Mesenchymal stem cell (in vitro differentiated cells and primary cell): ENCODE measurements around the gene DDX28.
A peak's percentile ranks its signal among the peaks of the same experiment; 100 is the strongest.

Source experiments
- DNase-seq: peaks from one replicate; pipeline ENCODE4 v3.0.0-alpha.2; 2013
- H2AFZ ChIP-seq: one replicate; pipeline ENCODE4 v1.6.1; 2013; ENCODE audit warnings: low read depth, mild to moderate bottlenecking, control low read depth, inconsistent platforms, low read length, moderate library complexity
- H2AK5ac ChIP-seq: 2 replicates; pipeline ENCODE4 v1.6.1; 2013; ENCODE audit warnings: low read length, moderate library complexity, mild to moderate bottlenecking, inconsistent platforms; ENCODE audit not compliant: severe bottlenecking
- H2BK120ac ChIP-seq: one replicate; pipeline ENCODE4 v1.6.1; 2013; ENCODE audit warnings: low read depth, mild to moderate bottlenecking, inconsistent platforms, low read length, moderate library complexity
- H2BK12ac ChIP-seq, 2 experiments: one replicate each; pipeline ENCODE4 v1.6.1; 2013; ENCODE audit warnings: inconsistent platforms in 2 of 2, low read length in 2 of 2, mild to moderate bottlenecking in 2 of 2, moderate library complexity in 2 of 2, control low read depth in 1 of 2
- H2BK15ac ChIP-seq: one replicate; pipeline ENCODE4 v1.6.1; 2013; ENCODE audit warnings: mild to moderate bottlenecking, low read depth, inconsistent platforms; ENCODE audit not compliant: poor library complexity, severe bottlenecking
- H2BK5ac ChIP-seq: 2 replicates; pipeline ENCODE4 v1.6.1; 2013; ENCODE audit warnings: low read depth, mild to moderate bottlenecking, low read length, control low read depth, inconsistent platforms; ENCODE audit not compliant: poor library complexity, severe bottlenecking
- H3K14ac ChIP-seq, 2 experiments: one replicate each; pipeline ENCODE4 v1.6.1; 2013; ENCODE audit warnings: inconsistent platforms in 2 of 2, low read length in 2 of 2, control low read depth in 1 of 2, mild to moderate bottlenecking in 1 of 2, moderate library complexity in 1 of 2
- H3K18ac ChIP-seq, 2 experiments: one replicate each; pipeline ENCODE4 v1.6.1; 2013; ENCODE audit warnings: inconsistent platforms in 2 of 2, low read length in 2 of 2, control low read depth in 1 of 2, low read depth in 1 of 2, mild to moderate bottlenecking in 1 of 2
- H3K23ac ChIP-seq, 2 experiments: one replicate each; pipeline ENCODE4 v1.6.1; 2013; ENCODE audit warnings: inconsistent platforms in 2 of 2, low read length in 2 of 2, mild to moderate bottlenecking in 2 of 2, moderate library complexity in 2 of 2, control low read depth in 1 of 2
- H3K27ac ChIP-seq: 2 replicates; pipeline ENCODE4 v1.5.1; 2013; ENCODE audit warnings: mild to moderate bottlenecking, moderate library complexity, low read length, control low read depth, inconsistent platforms; ENCODE audit not compliant: poor library complexity, severe bottlenecking
- H3K27me3 ChIP-seq, 2 experiments: 2 replicates each; pipeline versions ENCODE4 v1.6.1 to v1.7.0; 2013; ENCODE audit warnings: low read length in 2 of 2, mild to moderate bottlenecking in 2 of 2, moderate library complexity in 2 of 2, control low read depth in 1 of 2, inconsistent platforms in 1 of 2; ENCODE audit not compliant: control insufficient read depth in 1 of 2, insufficient read depth in 1 of 2
- H3K36me3 ChIP-seq, 2 experiments: 2 replicates each; pipeline versions ENCODE4 v1.6.1 to v1.7.0; 2013; ENCODE audit warnings: low read length in 2 of 2, control low read depth in 1 of 2, inconsistent platforms in 1 of 2, low read depth in 1 of 2, mild to moderate bottlenecking in 1 of 2; ENCODE audit not compliant: insufficient read depth in 2 of 2, control insufficient read depth in 1 of 2
- H3K4ac ChIP-seq, 2 experiments: one replicate each; pipeline ENCODE4 v1.6.1; 2013; ENCODE audit warnings: inconsistent platforms in 2 of 2, low read length in 2 of 2, mild to moderate bottlenecking in 2 of 2, moderate library complexity in 2 of 2, control low read depth in 1 of 2, low read depth in 1 of 2
- H3K4me1 ChIP-seq: 2 replicates; pipeline ENCODE4 v1.6.1; 2013; ENCODE audit warnings: low read depth, low read length, control low read depth; ENCODE audit not compliant: control insufficient read depth, insufficient read depth
- H3K4me2 ChIP-seq: 2 replicates; pipeline ENCODE4 v1.6.1; 2013; ENCODE audit warnings: low read length, mild to moderate bottlenecking, inconsistent platforms; ENCODE audit not compliant: poor library complexity, severe bottlenecking
- H3K4me3 ChIP-seq, 2 experiments: 2 replicates each; pipeline versions ENCODE4 v1.5.1 to v1.7.0; 2013; ENCODE audit warnings: low read length in 2 of 2, mild to moderate bottlenecking in 2 of 2, control low read depth in 1 of 2, low read depth in 1 of 2; ENCODE audit not compliant: insufficient read depth in 1 of 2
- H3K79me1 ChIP-seq: replicated peaks from 2 replicates; pipeline ENCODE4 v1.6.1; 2013; ENCODE audit warnings: mild to moderate bottlenecking, control low read depth, low read length, inconsistent platforms; ENCODE audit not compliant: poor library complexity, severe bottlenecking
- H3K9ac ChIP-seq: 2 replicates; pipeline ENCODE4 v1.7.0; 2013; ENCODE audit warnings: mild to moderate bottlenecking, low read length, moderate library complexity
- H3K9me3 ChIP-seq: 2 replicates; pipeline ENCODE4 v1.7.0; 2013; ENCODE audit warnings: mild to moderate bottlenecking, low read length; ENCODE audit not compliant: control insufficient read depth
- H4K8ac ChIP-seq: one replicate; pipeline ENCODE4 v1.6.1; 2013; ENCODE audit warnings: inconsistent platforms, mild to moderate bottlenecking, low read length, moderate library complexity
- H4K91ac ChIP-seq: one replicate; pipeline ENCODE4 v1.6.1; 2013; ENCODE audit warnings: mild to moderate bottlenecking, low read length, inconsistent platforms
- WGBS: methylation state at CpG from one replicate; pipeline ENCODE4 v1.1.7; 2013; ENCODE audit warnings: mixed read lengths; 5-methylcytosine and 5-hydroxymethylcytosine counted together

The DDX28 gene

GRCh38 chr16:67987460-67988160 lies 35.4 kb downstream of the DDX28 start:
- Histone ChIP-seq H3K79me1 (no peaks in the 10 kb centered on the region), H3K23ac (no peak overlapping the region), H2BK12ac (no peak overlapping the region), H3K4me2 (no peak overlapping the region), H2AFZ (no peak overlapping the region), H3K18ac (no peak overlapping the region), H2BK120ac (no peak overlapping the region), H2BK5ac (no peak overlapping the region), H3K14ac (no peak overlapping the region), H3K4ac (no peak overlapping the region), H3K9ac (no peak overlapping the region), H3K36me3 (no peaks in the 10 kb centered on the region), H2AK5ac (no peak overlapping the region), H2BK15ac (no peak overlapping the region), H3K27ac (no peak overlapping the region), H4K91ac (no peak overlapping the region), H3K9me3 (no peaks in the 10 kb centered on the region), H3K4me3 (no peak overlapping the region), H3K27me3 (peaks cover 0 to 16% of the 10 kb centered on the region in 2 experiments), H4K8ac (no peak overlapping the region), H3K4me1 (peaks cover 1% of the 10 kb centered on the region)
- WGBS, result 79% methylated on average over 11 of the region's 11 CpGs
- DNase-seq, result peak; percentile 51

- Histone ChIP-seq H3K36me3 (no peaks in the 10 kb centered on the region), H2BK12ac (no peak overlapping the region), H3K4me2 (no peak overlapping the region), H3K18ac (no peak overlapping the region), H3K4me1 (peaks cover 1% of the 10 kb centered on the region), H2BK5ac (no peak overlapping the region), H2BK15ac (no peak overlapping the region), H2AK5ac (no peak overlapping the region), H4K8ac (no peak overlapping the region), H3K14ac (no peak overlapping the region), H3K4ac (no peak overlapping the region), H3K9ac (no peak overlapping the region), H3K4me3 (no peak overlapping the region), H3K79me1 (no peaks in the 10 kb centered on the region), H3K27me3 (peaks cover 0 to 10% of the 10 kb centered on the region in 2 experiments), H3K23ac (no peak overlapping the region), H3K9me3 (no peaks in the 10 kb centered on the region), H4K91ac (no peak overlapping the region), H2AFZ (no peak overlapping the region), H2BK120ac (no peak overlapping the region), H3K27ac (no peak overlapping the region)
- DNase-seq, result no peak
- 85% methylated on average over 5 of the region's 5 CpGs for WGBS
Measured at GRCh38 chr16:67986949-67987348, 36.1 kb downstream of the DDX28 start.

- no peak overlapping the region for H3K4me2 ChIP-seq
- no peak overlapping the region for H3K27ac ChIP-seq
- no peaks in the 10 kb centered on the region for H3K79me1 ChIP-seq
- peaks cover 1% of the 10 kb centered on the region for H3K4me1 ChIP-seq
- no peak overlapping the region for H2BK15ac ChIP-seq
- no peak overlapping the region for H3K9ac ChIP-seq
- H3K27me3 ChIP-seq, result peaks cover 16 to 28% of the 10 kb centered on the region in 2 experiments
- no peak overlapping the region for H2AFZ ChIP-seq
- no peak overlapping the region for H3K23ac ChIP-seq
- no peak overlapping the region for H4K91ac ChIP-seq
- DNase-seq, result no peak
- H2AK5ac ChIP-seq, result no peak overlapping the region
- no peak overlapping the region for H2BK120ac ChIP-seq
- no peak overlapping the region for H2BK12ac ChIP-seq
- H3K14ac ChIP-seq, result no peak overlapping the region
- no peak overlapping the region for H2BK5ac ChIP-seq
- no peak overlapping the region for H4K8ac ChIP-seq
- H3K18ac ChIP-seq, result no peak overlapping the region
- no peaks in the 10 kb centered on the region for H3K9me3 ChIP-seq
- H3K4me3 ChIP-seq, result no peak overlapping the region
- 94% methylated on average over 38 of the region's 49 CpGs for WGBS
- H3K36me3 ChIP-seq, result no peaks in the 10 kb centered on the region
- H3K4ac ChIP-seq, result no peak overlapping the region
Measured at GRCh38 chr16:67982011-67982696, 40.9 kb downstream of the DDX28 start.

GRCh38 chr16:67979955-67980678 lies 42.9 kb downstream of the DDX28 start, which contains the start of gene DPEP3:
Gene DPEP3, minus strand, starts transcription at chr16:67980499. Its CDS starts 119 bp downstream, at chr16:67980380.
- H2BK120ac ChIP-seq, result no peak within 1 kb of the TSS
- no peak within 1 kb of the TSS for H3K23ac ChIP-seq
- WGBS, result 66% methylated on average over 53 of the region's 62 CpGs
- no peaks in the 10 kb centered on the region for H3K79me1 ChIP-seq
- no peak within 1 kb of the TSS for H3K4ac ChIP-seq
- no peak within 1 kb of the TSS for H2BK15ac ChIP-seq
- no peak within 1 kb of the TSS for H3K27ac ChIP-seq
- no peak within 1 kb of the TSS for H2AK5ac ChIP-seq
- no peak within 1 kb of the TSS for H2AFZ ChIP-seq
- H4K91ac ChIP-seq, result no peak within 1 kb of the TSS
- no peak within 1 kb of the TSS for H3K9ac ChIP-seq
- no peak within 1 kb of the TSS for H4K8ac ChIP-seq
- peaks cover 1% of the 10 kb centered on the region for H3K4me1 ChIP-seq
- peaks cover 32 to 47% of the 10 kb centered on the region in 2 experiments for H3K27me3 ChIP-seq
- no peak within 1 kb of the TSS for H3K4me3 ChIP-seq
- no peak within 1 kb of the TSS for H3K14ac ChIP-seq
- H3K18ac ChIP-seq, result no peak within 1 kb of the TSS
- DNase-seq, result no peak
- H2BK5ac ChIP-seq, result no peak within 1 kb of the TSS
- no peaks in the 10 kb centered on the region for H3K36me3 ChIP-seq
- H2BK12ac ChIP-seq, result no peak within 1 kb of the TSS
- H3K9me3 ChIP-seq, result no peaks in the 10 kb centered on the region
- H3K4me2 ChIP-seq, result no peak within 1 kb of the TSS
